ENCODE measurements around the gene TSPAN18.

TSPAN18 gene

DNA sequence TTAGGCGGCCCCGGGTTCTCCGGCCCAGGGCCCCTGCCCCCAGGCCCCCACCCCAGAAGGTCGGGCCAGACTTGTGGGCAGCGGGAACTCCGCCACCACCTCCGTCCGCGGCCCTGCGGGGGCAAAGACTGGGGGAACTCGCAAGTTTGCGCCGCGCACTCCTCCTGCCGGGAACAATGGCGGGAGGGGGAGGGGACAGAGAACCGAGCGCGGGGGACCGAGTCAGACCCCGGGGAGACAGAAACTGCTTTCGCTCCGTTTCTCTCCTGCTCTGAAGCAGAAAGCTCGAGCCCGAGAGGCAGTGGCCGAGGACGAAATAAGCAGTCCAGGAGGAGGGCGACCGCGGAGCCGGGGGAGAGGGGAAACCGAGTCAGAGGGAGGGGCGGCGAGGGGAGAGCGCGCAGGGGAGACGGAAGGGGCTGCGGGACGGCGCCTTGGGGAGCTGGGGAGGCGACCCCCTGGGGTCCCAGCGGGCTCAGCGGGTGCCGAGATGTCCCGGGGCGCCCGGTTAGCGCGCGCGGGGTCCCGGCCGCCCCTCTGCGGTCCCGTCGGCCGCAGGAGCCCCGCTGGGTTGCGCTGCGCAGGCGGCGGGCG, 223.4 kb downstream of the TSPAN18 start:
- peak in 1 of 2 experiments; percentile 22 for DNase-seq

DNA sequence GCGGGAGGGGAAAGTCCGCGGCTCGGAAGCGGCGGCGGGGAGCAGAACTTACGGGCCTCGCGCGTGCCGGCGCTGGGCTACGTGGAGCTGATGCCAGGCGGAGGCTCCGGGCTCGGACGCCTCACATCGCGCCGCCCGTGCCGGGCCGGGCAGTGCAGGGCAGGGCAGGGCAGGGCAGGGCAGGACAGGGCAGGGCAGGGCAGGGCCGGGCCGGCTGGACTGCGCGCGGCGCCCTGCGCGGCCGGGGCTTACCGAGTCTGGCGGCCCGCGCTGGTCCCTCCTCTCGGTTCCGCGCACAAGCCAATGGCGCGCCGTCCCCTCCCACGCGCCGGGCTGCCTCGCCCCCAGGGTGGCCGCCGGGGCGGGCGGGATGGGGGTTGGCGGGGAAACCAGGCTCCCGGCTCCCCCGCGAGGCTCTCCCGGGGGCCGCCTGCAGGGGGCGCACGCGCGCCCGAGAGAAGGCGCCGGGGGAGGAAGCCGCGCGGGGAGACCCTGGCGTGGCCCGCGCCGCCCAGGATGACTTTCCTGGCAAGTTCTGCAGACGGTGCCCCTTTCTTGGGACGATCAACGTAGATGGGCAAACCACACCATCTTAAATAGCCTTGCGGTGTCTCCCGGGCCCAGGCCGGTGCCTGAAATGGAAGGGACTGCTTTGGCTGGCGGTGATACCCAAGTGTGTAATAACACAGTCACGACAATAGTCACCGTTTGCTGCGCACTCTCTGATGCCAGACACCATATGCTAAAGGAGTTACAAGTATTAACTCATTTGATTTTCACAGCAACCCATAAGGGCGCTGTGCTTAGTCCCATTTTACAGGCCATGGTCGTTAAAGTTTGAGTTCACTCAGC, 224.1 kb downstream of the TSPAN18 start, which contains the start of gene TP53I11:
Gene TP53I11, minus strand, starts transcription at position 259 of the 852 bp plus-strand sequence. CDS start 12,548 bp downstream, outside the sequence.
- DNase-seq, result peak; percentile 78 to 86

DNA sequence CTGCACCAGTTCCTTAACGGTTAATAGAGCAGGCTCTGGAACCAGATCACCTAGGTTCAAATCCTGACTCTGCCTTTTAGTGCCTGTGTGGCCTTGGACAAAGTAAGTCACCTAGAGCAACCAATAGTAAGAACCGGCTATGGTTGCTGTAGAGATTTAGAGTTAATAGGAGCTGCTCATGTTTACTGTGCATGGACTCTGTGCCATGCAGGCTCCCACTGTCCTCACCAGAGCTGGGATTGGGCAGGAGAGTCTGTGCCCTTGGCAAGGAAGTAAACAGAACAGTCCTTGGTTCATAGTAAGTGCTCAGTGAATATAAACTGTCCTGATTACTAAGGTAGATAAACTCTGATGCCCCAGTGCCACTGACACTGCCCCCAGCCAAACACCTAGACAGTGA, 225.3 kb downstream of the TSPAN18 start:
- no peak for DNase-seq

DNA sequence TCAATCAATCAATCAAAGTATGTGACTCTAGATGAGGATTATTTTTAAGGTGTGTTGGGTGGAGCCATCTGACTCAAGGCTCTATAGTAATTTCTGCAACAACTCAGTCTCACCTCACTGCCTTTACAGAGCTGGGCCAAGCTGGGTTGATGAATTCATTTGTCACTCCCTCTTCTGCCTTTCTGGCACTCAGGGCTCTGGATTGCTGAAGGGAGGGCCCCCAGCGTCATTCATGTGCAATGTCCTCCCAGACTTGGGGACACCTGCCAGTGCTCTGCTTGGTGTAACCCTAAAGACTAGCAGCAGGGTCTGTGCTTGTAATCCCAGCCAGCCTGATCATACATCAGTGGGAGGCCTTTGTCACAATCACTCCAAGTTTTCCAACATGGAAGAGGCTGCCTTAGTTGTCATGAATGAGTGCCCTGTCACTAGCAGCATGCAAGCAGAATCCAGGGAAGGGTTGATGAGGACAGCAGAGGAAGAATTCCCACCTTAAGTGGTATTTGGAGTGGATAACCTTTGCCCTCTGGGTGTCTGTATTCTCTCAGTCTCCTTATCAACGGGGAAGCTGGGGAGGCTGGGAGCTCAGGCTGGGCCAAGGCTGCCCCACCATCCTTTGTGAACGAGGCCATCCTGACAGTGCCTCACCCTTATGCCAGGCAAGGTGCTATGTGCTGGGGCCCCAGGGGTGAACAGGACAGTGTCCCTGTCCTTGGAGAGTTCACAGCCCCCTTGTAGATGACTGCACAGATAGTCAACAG, 225.9 kb downstream of the TSPAN18 start:
- DNase-seq, result no peak

DNA sequence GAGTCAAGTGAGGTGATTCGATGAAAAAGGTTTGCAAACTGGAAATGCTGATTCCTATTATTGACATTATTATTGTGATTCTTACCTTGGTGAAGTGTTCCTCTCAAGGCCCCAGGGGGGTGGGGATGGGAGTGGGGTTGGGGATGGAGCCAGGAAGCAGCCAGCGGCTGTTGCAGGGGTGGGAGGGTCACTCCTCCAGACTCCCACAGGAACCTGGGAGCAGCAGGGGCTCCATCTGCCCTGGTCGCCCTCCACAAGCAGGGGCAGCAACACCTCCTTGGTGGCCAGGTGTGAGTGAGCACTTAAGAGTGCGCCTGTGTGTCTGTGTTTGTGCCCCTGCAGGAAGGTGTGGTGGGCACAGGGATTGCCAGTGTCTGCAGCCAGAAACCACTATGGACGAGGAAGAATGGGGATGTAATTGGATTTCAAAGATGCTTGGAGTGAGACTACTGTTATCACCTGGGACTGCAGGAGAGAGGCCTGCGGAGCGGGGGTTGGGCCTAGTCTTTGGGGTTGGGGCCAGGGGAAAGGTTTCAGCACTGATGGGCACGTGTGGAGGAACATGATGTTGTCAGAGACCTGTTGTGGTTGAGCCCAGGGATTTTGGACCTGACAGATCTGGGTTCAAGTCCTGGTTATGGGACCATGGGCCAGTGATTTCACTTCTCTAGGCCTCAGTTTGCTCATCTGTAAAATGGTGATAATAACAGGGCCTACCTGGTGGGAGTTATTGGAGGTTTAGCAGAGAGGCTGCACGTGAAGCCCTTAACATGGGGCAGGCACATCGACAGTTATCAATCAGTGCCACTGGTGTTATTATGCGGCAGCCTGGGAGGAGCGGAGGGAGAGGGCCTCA, 227.5 kb downstream of the TSPAN18 start:
- no peak for DNase-seq

DNA sequence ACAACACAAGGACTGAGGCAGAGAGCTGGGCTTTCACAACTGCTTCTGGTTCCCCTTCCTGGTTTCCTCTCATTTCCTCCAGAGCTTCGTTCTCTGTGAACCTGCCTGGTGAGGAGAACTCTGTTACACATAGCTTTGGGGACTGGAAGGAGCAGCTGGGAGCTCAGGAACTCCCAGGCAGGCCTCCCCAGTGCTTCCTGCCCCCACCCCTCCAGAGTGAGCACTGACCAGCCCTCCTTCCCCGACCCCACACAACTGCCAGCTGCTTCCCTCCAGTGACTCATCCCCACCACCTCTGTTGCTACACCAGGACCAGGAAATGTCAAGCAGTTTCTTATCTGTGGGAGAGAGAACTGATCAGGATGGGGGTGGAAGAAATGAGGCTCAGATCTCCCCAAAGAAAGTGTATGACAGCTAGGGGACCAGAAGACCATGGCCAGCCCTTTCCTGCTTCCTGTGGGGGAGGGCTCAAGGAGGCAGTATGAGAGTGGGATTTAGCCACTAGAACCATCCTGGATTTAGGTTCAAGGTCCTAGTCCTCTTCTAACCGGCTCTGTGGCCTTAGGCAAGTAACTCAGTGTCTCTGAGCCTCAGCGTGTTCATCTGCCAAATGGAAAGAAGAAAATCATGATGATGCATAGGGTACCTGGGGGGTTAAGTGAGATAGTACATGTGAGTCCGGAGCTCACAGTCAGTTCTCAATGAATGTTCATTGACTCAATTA, 228.4 kb downstream of the TSPAN18 start:
- DNase-seq, result no peak

DNA sequence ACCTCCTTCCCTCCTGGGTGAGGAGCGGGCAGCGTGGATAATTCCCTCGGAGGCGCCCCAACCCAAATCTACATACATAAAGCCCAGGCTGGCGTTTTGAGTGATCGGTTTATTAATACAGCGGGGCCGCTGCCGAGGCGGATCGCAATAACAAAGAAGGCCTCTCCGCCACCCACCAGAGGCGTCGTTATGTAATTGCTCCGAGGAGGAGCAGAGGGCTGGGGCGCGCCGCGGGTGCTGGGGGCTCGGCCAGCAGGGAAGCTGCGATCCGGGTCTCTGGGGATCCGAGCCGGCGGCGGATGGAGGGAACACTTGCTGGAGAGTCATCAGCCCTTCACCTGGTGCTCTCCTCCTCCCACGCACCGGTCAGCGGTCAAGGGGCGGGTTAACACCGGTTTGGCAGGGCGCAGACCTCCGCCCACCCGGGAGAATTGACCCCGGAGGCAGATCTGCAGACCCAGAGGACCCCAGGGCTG, 230.3 kb downstream of the TSPAN18 start:
- peak in 1 of 2 experiments; percentile 32 for DNase-seq

DNA sequence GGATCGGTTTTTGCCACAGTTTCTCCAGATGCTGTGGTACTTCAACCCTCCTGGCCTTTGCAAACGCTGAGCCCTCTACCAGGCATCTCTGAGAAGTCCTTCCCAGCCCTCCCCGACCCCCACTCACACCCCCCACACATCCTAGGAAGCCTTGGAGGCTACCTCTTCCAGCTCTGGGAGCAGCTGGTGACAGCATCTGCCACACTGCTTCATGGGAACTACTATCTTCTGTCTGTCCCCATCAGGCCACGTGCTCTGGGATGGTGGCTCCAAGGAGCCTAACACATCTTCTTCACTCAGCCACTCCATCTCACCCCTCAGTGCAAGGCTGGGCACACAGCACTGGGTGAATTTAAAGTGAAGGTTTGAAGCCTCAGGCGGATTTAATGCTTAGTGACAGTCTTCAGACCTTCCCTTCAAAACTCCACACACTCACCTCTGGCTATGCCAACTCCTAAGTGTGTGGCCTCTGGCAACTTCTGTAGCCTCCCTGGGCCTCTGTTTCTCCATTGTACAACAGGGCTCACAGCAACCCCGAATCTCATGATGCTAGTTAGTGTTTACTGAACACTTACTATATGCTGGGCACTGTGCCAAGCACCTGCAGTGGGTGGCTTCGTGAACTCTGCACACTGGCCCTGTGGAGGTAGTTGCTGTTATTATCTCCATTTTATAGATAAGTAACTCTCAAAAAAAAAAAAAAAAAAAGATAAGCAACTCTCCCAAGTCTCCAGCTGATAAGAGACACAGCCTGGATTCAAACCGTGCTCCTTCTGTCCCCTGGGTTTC, 231.2 kb downstream of the TSPAN18 start:
- no peak for DNase-seq

DNA sequence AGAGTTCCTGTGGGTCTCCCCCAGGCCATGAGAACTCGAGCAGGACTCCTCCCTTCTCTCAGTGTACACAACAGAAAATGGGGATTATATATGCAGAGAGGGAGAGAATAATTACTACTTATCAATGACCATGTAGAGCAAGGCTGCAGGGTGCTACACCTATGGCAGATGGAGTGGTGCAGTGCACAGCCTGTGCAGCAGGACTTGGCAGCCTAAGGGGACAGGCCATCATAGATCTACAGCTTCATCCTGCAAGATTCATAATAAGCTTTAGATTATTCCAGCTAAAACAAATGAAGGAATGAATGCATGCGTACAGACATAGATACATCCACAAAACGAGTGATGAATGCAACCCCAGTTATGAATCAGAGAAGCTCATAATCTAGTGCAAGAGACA, 232.3 kb downstream of the TSPAN18 start:
- DNase-seq, result no peak

DNA sequence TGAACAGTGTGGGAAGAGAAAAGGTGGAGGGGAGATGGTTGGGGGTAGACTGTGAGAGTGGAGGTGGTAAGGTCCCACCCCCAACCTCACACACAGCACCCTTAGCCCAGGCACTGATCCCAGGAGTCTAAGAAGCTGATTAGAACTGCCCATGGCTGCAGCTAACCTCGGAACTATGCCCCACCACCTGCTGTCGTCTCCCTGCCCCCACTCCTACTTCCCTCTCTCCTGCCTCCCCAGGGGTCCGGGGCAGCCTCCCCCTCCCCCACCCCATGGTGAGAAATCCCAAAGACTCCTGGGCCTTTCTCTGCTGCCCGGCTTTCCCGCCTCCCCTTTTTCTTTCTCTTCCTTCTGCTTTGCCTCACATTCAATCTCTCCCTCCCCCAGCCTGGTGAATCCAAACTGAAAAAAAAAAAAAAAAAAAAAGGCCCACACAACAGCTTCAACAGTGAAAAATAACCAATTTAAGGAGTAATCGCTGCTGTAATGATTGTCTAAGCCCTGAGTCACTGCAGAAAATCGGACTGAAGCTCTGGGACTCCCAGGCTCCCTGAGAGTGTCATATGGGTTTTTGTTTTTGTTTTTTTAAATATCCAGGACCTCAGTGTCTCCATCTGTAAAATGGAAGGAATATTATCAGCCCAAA, 233.6 kb downstream of the TSPAN18 start:
- DNase-seq, result no peak

DNA sequence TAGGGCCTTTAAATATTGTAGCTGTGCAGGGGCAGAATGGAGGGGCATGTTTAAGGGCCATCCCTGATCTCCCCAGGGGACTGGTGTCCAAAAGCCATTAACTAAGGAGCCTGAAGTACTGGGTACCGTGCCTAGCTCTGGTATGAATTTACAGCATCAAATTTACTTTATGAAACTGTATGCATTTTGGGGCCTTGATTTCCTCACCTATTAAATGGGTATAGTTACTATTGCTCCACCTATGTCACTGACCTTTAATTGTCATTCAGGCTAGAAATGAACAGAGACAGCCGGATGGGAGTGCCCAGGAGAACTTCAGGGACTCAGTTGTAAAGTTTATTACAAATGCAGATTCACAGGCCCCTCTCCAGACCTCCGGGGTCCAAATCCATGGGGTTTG, 235.7 kb downstream of the TSPAN18 start:
- DNase-seq, result no peak

DNA sequence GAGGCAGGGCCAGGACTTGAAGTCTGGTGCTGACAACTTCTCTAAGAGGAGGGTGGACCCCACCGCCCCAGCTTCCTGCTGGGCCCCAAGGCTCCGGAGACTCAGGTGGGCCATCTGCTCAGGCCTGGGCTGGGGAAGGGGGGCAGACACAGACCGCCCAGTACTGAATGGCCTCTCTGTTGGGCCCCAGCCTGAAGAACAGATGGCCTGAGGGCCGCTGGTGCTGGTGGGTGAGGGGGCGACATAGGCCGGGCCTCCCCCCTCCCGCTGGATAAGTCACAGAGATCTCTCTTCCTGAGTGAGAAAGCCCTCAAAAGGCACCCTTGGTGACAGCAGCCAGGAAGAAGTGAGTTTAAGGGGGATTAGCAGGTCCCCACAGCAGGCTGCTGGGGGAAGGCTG, 236.4 kb downstream of the TSPAN18 start:
- no peak for DNase-seq

DNA sequence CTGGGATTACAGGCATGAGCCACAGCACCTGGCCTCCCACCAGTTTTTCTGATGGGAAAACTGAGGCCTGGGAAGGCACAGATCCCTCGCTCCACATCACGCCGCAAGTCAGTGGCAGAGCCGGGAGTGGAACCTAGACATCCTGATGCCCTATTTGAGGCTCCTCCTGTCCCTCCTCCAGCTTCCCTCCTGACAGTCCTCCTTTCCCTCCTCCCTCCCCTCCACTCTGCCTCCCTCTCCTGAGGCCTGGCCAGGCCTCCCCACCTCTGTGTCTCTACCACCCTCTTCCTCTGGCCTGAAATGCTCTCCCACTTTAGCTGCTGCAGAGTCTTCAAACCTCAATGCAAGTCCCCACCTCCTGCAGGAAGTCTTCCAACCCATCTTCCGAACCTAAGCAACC, 237.2 kb downstream of the TSPAN18 start:
- DNase-seq, result no peak

DNA sequence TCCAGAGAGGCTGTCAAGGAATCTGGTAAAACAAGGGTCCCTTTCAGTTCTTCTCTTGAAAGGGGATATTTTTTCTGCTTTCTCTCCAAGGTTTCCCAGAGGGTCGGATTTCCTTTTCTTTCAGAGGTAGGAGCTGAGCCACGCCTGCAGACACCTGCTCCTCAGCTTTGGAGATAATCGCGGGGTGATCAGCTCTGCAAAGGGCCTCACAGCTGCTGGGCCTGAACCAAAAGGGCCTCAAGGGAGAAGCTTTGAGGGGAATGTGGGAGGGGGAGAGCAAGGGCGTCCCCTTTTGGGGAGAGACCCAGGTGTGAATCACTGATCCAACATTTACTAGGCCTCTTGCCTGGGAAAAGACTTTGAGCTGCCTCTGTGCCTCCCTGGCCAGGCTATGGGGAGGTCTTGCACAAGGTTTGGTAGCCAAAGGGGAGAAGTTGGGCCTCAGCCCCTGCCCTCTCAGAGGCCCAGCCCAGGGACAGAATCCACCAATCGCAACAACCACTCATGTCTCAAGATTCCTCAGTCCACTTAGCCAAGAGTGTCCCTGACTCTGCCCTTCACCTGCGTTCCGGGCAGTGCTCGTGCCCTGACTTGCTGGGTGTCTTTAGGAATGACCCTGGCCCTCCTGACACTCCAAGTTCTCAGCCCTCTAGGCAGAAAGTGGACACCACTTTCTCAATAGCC, 237.9 kb downstream of the TSPAN18 start:
- no peak for DNase-seq

DNA sequence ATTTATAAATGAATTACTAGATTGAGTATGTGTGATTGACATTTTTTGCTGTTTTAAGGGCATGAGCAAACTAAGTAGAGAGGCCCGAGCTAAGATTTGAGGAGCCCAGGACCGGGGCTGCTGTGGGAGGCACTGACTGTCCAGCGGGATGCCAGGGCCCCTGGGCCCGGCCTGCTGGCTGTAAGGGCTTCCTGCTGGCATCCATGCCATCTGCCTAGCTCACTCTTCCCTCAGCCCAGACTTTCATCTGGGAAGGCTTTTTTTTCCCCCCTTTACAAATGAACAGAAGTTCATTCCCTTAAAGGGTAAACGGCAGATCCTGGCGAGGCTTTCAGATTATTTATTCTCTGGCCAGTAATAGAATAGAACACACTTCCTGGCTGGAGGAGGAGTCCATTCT, 239.9 kb downstream of the TSPAN18 start:
- DNase-seq, result no peak

DNA sequence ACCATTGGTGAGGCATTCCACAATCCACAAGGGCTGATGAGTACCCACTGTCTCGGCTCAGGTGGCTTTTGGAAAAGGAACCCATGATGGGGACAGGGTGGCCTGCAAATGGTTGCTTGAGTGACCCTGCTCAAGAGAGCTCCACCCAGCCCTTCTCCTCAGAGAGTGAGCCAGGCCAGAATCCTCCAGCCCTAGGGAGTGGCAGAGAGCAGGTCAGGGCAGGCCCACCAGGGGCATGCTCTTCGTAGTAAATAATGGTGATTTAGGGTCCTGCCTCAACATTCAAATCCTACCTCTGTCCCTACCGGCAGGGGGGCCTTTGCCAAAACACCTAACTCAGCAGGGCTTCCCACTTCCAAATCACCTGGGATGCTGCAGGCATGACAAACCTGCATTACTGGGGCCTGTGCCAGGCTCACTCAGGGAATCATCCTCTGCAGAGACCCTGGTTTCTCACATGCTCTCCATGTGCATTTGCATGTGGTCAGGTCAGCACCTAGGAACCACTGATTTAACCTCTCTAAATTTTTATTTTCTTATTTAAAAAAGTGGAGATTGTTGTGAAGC, 241.3 kb downstream of the TSPAN18 start:
- no peak for DNase-seq

DNA sequence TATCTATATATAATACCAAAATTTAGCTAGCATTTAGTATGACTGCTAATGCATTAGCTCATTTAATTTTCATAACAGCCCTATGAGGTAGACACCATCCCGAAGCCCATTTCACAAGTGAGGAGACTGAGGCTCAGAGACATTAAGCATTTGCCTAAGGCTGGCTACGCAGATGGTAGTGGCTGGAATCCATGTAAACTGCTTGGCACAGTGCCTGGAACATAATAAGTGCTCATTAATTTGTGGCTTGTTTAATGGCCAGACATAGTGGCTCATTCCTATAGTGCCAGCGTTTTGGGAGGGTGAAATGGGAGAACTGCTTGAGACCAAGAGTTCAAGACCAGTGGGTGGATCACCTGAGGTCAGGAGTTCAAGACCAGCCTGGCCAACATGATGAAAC, 241.7 kb downstream of the TSPAN18 start:
- DNase-seq, result no peak

DNA sequence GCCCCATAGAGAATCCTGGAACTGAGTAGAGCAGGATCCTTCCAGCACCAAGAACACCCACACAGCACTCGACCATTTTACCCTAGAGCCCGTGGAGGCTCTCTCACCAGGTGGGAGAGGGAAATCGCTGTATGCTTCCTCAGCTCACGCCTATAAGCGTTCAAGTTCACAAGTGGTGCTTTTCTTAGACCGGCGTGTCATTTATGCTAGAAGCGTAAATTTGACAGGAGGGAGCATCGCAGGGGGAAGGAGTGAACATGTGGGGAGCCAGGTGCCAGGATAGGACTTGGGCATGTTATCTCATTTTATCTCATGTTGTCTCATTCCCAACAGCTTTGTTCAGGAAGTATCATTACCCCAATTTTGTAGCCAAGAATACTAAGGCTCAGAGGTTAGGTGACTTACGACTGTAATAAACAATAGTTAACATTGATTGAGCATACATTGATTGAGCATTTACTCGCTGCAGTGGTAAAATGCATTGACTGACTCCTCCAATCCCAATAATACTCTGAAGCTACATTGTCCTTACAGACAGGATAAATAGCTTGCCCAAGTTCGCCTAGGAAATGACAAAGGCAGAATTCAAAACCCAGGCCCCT, 243.0 kb downstream of the TSPAN18 start:
- DNase-seq, result no peak

DNA sequence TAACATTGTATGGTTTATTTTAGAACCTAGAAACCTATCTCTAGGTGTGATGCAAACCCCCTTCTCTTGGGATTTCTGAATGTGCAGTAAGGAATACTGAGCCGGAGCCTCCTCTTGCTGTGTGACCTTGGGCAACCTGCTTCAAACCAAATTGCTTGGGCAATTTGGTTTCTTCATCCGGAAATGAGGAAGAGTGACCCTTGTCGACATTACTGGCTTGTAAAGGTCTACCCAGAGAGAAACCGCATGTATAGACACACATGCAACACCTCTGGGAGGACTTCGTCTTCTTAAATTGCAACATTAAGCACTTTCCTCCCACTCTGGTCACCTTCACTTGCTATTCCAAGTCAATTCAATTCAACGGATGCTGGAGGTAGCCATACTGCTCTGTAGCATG, 243.5 kb downstream of the TSPAN18 start:
- DNase-seq, result no peak

Data from NCI-H1930 (cell line).